B cell (primary cell): ENCODE measurements around the gene FSTL5.

ENCODE experiments used
- EZH2 ChIP-seq: IDR thresholded peaks from 2 replicates; pipeline ENCODE4 v1.6.1; 2012; ENCODE audit warnings: borderline replicate concordance, low read depth, mild to moderate bottlenecking, moderate library complexity, low read length; ENCODE audit not compliant: insufficient read depth, poor library complexity, severe bottlenecking
- TF ChIP-seq, protein P1 (sequence below): fragments of 200-600 bp; IDR thresholded peaks from one replicate; pipeline ENCODE4 v1.8.0; 2022; ENCODE audit warnings: antibody characterized with exemption, mild to moderate bottlenecking

- TF ChIP-seq, protein P1, sequence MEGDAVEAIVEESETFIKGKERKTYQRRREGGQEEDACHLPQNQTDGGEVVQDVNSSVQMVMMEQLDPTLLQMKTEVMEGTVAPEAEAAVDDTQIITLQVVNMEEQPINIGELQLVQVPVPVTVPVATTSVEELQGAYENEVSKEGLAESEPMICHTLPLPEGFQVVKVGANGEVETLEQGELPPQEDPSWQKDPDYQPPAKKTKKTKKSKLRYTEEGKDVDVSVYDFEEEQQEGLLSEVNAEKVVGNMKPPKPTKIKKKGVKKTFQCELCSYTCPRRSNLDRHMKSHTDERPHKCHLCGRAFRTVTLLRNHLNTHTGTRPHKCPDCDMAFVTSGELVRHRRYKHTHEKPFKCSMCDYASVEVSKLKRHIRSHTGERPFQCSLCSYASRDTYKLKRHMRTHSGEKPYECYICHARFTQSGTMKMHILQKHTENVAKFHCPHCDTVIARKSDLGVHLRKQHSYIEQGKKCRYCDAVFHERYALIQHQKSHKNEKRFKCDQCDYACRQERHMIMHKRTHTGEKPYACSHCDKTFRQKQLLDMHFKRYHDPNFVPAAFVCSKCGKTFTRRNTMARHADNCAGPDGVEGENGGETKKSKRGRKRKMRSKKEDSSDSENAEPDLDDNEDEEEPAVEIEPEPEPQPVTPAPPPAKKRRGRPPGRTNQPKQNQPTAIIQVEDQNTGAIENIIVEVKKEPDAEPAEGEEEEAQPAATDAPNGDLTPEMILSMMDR: no peak
- TF ChIP-seq EZH2: no peak
Observed at GRCh38 chr4:161869511-161869910, 294.3 kb downstream of the FSTL5 start.
